Mucosa of stomach (tissue), 1 donor: Measurements from ENCODE around the gene JAK1.
"Not testable (repeated sequence)": the region's sequence is repeated elsewhere in the genome, so short reads cannot be mapped to it uniquely, and the experiment has no call there.

Experiments used
- H3K27me3 ChIP-seq: one replicate; pipeline ENCODE4 v1.7.0; 2013; ENCODE audit warnings: mild to moderate bottlenecking, low read length; ENCODE audit not compliant: control insufficient read depth, insufficient read depth
- H3K36me3 ChIP-seq: one replicate; pipeline ENCODE4 v1.7.0; 2013; ENCODE audit warnings: low read length; ENCODE audit not compliant: control insufficient read depth, insufficient read depth
- H3K4me1 ChIP-seq: one replicate; pipeline ENCODE4 v1.7.0; 2013; ENCODE audit warnings: mild to moderate bottlenecking, low read length; ENCODE audit not compliant: control insufficient read depth, insufficient read depth
- H3K4me3 ChIP-seq: one replicate; pipeline ENCODE4 v1.7.0; 2013; ENCODE audit warnings: low read length
- H3K9ac ChIP-seq: one replicate; pipeline ENCODE4 v1.7.0; 2013; ENCODE audit warnings: mild to moderate bottlenecking, low read length, moderate library complexity
- H3K9me3 ChIP-seq: one replicate; pipeline ENCODE4 v1.7.0; 2013; ENCODE audit warnings: mild to moderate bottlenecking, low read length, moderate library complexity; ENCODE audit not compliant: control insufficient read depth
- donor health status: Pancreatic carcinoma.

JAK1 gene

GRCh38 chr1:64830030-64830651 is 136.2 kb downstream of the JAK1 start:
- H3K9me3 ChIP-seq: no peaks in the 10 kb centered on the region
- no peaks in the 10 kb centered on the region for H3K27me3 ChIP-seq
- no peak overlapping the region for H3K4me3 ChIP-seq
- peaks cover 14% of the 10 kb centered on the region for H3K36me3 ChIP-seq
- H3K9ac ChIP-seq: no peak overlapping the region
- no peaks in the 10 kb centered on the region for H3K4me1 ChIP-seq

- peaks cover 14% of the 10 kb centered on the region for H3K36me3 ChIP-seq
- H3K4me3 ChIP-seq: no peak overlapping the region
Measured at GRCh38 chr1:64829411-64830029, 136.8 kb downstream of the JAK1 start.

GRCh38 chr1:64828829-64829228 is 137.5 kb downstream of the JAK1 start:
- peaks cover 10% of the 10 kb centered on the region for H3K36me3 ChIP-seq
- H3K27me3 ChIP-seq: no peaks in the 10 kb centered on the region
- no peak overlapping the region for H3K9ac ChIP-seq
- no peaks in the 10 kb centered on the region for H3K9me3 ChIP-seq
- H3K4me1 ChIP-seq: no peaks in the 10 kb centered on the region
- H3K4me3 ChIP-seq: no peak overlapping the region

More at GRCh38 chr1:64829411-64830029, 136.8 kb downstream of the JAK1 start:
- H3K9me3 ChIP-seq: no peaks in the 10 kb centered on the region
- no peaks in the 10 kb centered on the region for H3K27me3 ChIP-seq
- no peaks in the 10 kb centered on the region for H3K4me1 ChIP-seq
- H3K9ac ChIP-seq: no peak overlapping the region

GRCh38 chr1:64826991-64827390 is 139.4 kb downstream of the JAK1 start:
- no peak overlapping the region for H3K4me3 ChIP-seq
- H3K4me1 ChIP-seq: no peaks in the 10 kb centered on the region
- H3K36me3 ChIP-seq: peaks cover 4% of the 10 kb centered on the region
- H3K27me3 ChIP-seq: no peaks in the 10 kb centered on the region
- no peaks in the 10 kb centered on the region for H3K9me3 ChIP-seq
- H3K9ac ChIP-seq: no peak overlapping the region

GRCh38 chr1:64823691-64824476 is 142.5 kb downstream of the JAK1 start:
- no peak overlapping the region for H3K9ac ChIP-seq
- no peaks in the 10 kb centered on the region for H3K9me3 ChIP-seq
- H3K27me3 ChIP-seq: no peaks in the 10 kb centered on the region
- no peaks in the 10 kb centered on the region for H3K36me3 ChIP-seq
- H3K4me1 ChIP-seq: no peaks in the 10 kb centered on the region
- no peak overlapping the region for H3K4me3 ChIP-seq

- Histone ChIP-seq H3K4me1 (no peaks in the 10 kb centered on the region), H3K36me3 (no peaks in the 10 kb centered on the region), H3K27me3 (no peaks in the 10 kb centered on the region), H3K9me3 (no peaks in the 10 kb centered on the region), H3K4me3 (no peak overlapping the region), H3K9ac (no peak overlapping the region)
Measured at GRCh38 chr1:64822621-64823020, 143.7 kb downstream of the JAK1 start.

GRCh38 chr1:64820572-64820971 is 145.8 kb downstream of the JAK1 start:
- not testable (repeated sequence) for H3K9me3 ChIP-seq, H3K36me3 ChIP-seq, H3K4me1 ChIP-seq, H3K4me3 ChIP-seq, H3K9ac ChIP-seq, H3K27me3 ChIP-seq

GRCh38 chr1:64817364-64817763 is 149.0 kb downstream of the JAK1 start:
- H3K27me3 ChIP-seq, H3K9ac ChIP-seq, H3K9me3 ChIP-seq, H3K4me3 ChIP-seq, H3K4me1 ChIP-seq, H3K36me3 ChIP-seq: not testable (repeated sequence)

GRCh38 chr1:64814427-64814826 is 151.9 kb downstream of the JAK1 start:
- no peaks in the 10 kb centered on the region for H3K9me3 ChIP-seq
- no peaks in the 10 kb centered on the region for H3K27me3 ChIP-seq
- no peak overlapping the region for H3K9ac ChIP-seq
- no peaks in the 10 kb centered on the region for H3K4me1 ChIP-seq
- no peaks in the 10 kb centered on the region for H3K36me3 ChIP-seq
- H3K4me3 ChIP-seq: no peak overlapping the region

- Histone ChIP-seq H3K4me3 (no peak overlapping the region), H3K9ac (no peak overlapping the region), H3K27me3 (no peaks in the 10 kb centered on the region), H3K36me3 (no peaks in the 10 kb centered on the region), H3K4me1 (no peaks in the 10 kb centered on the region), H3K9me3 (no peaks in the 10 kb centered on the region)
Measured at GRCh38 chr1:64811131-64811530, 155.2 kb downstream of the JAK1 start.

- Histone ChIP-seq H3K4me3 (no peak overlapping the region), H3K36me3 (no peaks in the 10 kb centered on the region), H3K4me1 (no peaks in the 10 kb centered on the region)
Measured at GRCh38 chr1:64810001-64810400, 156.3 kb downstream of the JAK1 start.

GRCh38 chr1:64809309-64809708 is 157.0 kb downstream of the JAK1 start:
- H3K9ac ChIP-seq: no peak overlapping the region
- no peaks in the 10 kb centered on the region for H3K9me3 ChIP-seq
- no peak overlapping the region for H3K4me3 ChIP-seq

More at GRCh38 chr1:64810001-64810400, 156.3 kb downstream of the JAK1 start:
- no peaks in the 10 kb centered on the region for H3K9me3 ChIP-seq
- no peak overlapping the region for H3K9ac ChIP-seq
- no peaks in the 10 kb centered on the region for H3K27me3 ChIP-seq

More at GRCh38 chr1:64809309-64809708, 157.0 kb downstream of the JAK1 start:
- H3K27me3 ChIP-seq: no peaks in the 10 kb centered on the region
- H3K4me1 ChIP-seq: no peaks in the 10 kb centered on the region
- no peaks in the 10 kb centered on the region for H3K36me3 ChIP-seq
